Astrocyte of the spinal cord (primary cell): ENCODE data around the gene MEAK7.
A peak's percentile ranks its signal among the peaks of the same experiment; 100 is the strongest.

Experiments
- DNase-seq: peaks from one replicate; pipeline ENCODE4 v3.0.0; 2011; ENCODE audit warnings: low read depth, low spot score
- H3K4me3 ChIP-seq: 2 replicates; pipeline ENCODE4 v1.5.1; 2011; ENCODE audit warnings: low read depth, mild to moderate bottlenecking, low read length, moderate library complexity
- CTCF ChIP-seq: IDR thresholded peaks from 2 replicates; pipeline ENCODE4 v1.5.1; 2012; ENCODE audit warnings: low read depth, mild to moderate bottlenecking, low read length, inconsistent platforms
- in situ Hi-C: cut with HindIII; loops from 2 replicates; pipeline ENCODE4 v1.10.0; 2017; ENCODE audit warnings: low sequenced_read_pairs

Gene MEAK7

GRCh38 chr16:84541999-84542817, 37.7 kb upstream of the MEAK7 start:
- no peak for TF ChIP-seq CTCF
- in situ Hi-C loops, result no loop called here
- DNase-seq, result peak; percentile 71
- no peak overlapping the region for H3K4me3 ChIP-seq

GRCh38 chr16:84540194-84540593, 35.7 kb upstream of the MEAK7 start:
- TF ChIP-seq CTCF, result no peak
- DNase-seq, result no peak
- no peak overlapping the region for H3K4me3 ChIP-seq
- in situ Hi-C loops, result no loop called here

- in situ Hi-C loops, result no loop called here
- no peak for TF ChIP-seq CTCF
- no peak overlapping the region for H3K4me3 ChIP-seq
- peak; percentile 32 for DNase-seq
Measured at GRCh38 chr16:84538222-84538840, 33.9 kb upstream of the MEAK7 start.

- TF ChIP-seq CTCF, result no peak
- no peak overlapping the region for H3K4me3 ChIP-seq
- DNase-seq, result no peak
- in situ Hi-C loops, result no loop called here
Measured at GRCh38 chr16:84537491-84538151, 33.2 kb upstream of the MEAK7 start.

- in situ Hi-C loops, result no loop called here
- DNase-seq, result no peak
- H3K4me3 ChIP-seq, result no peak overlapping the region
- no peak for TF ChIP-seq CTCF
Measured at GRCh38 chr16:84535851-84536250, 31.4 kb upstream of the MEAK7 start.

- in situ Hi-C loops, result no loop called here
- DNase-seq, result no peak
- H3K4me3 ChIP-seq, result no peak overlapping the region
- no peak for TF ChIP-seq CTCF
Measured at GRCh38 chr16:84535408-84535807, 30.9 kb upstream of the MEAK7 start.
